Measurements from ENCODE around the gene VIL1.

VIL1 gene

GRCh38 chr2:218427741-218428140, 8.8 kb downstream of the VIL1 start:
- Histone ChIP-seq H3K4me1 (ENCODE audit: control insufficient read depth in 2 of 2, insufficient read depth in 2 of 2, low read length in 2 of 2) (no peaks in the 10 kb centered on the region), H3K4me3 (ENCODE audit: low read length in 2 of 2) (no peak overlapping the region), H3K9ac (ENCODE audit: low read depth in 1 of 2, low read length in 2 of 2) (no peak overlapping the region), H3K27ac (ENCODE audit: low read depth in 2 of 2, low read length in 2 of 2) (no peak overlapping the region), H3K9me3 (ENCODE audit: control insufficient read depth in 2 of 2, low read length in 2 of 2) (no peaks in the 10 kb centered on the region), H3K36me3 (ENCODE audit: control insufficient read depth in 2 of 2, insufficient read depth in 2 of 2, low read length in 2 of 2) (peaks cover 43 to 60% of the 10 kb centered on the region in 2 donors), H3K27me3 (ENCODE audit: control insufficient read depth in 2 of 2, insufficient read depth in 2 of 2, low read length in 2 of 2) (no peaks in the 10 kb centered on the region)

GRCh38 chr2:218428846-218429558, 10.1 kb downstream of the VIL1 start:
- H3K4me1 ChIP-seq (ENCODE audit: control insufficient read depth in 2 of 2, insufficient read depth in 2 of 2, low read length in 2 of 2): no peaks in the 10 kb centered on the region
- no peaks in the 10 kb centered on the region for H3K9me3 ChIP-seq (ENCODE audit: control insufficient read depth in 2 of 2, low read length in 2 of 2)
- no peak overlapping the region for H3K9ac ChIP-seq (ENCODE audit: low read depth in 1 of 2, low read length in 2 of 2)
- no peak overlapping the region for H3K4me3 ChIP-seq (ENCODE audit: low read length in 2 of 2)
- H3K36me3 ChIP-seq (ENCODE audit: control insufficient read depth in 2 of 2, insufficient read depth in 2 of 2, low read length in 2 of 2): peaks cover 46 to 61% of the 10 kb centered on the region in 2 donors
- H3K27me3 ChIP-seq (ENCODE audit: control insufficient read depth in 2 of 2, insufficient read depth in 2 of 2, low read length in 2 of 2): no peaks in the 10 kb centered on the region
- no peak overlapping the region for H3K27ac ChIP-seq (ENCODE audit: low read depth in 2 of 2, low read length in 2 of 2)

- H3K36me3 ChIP-seq (ENCODE audit: control insufficient read depth in 2 of 2, insufficient read depth in 2 of 2, low read length in 2 of 2): peaks cover 50 to 62% of the 10 kb centered on the region in 2 donors
Observed at GRCh38 chr2:218429911-218430692, 11.2 kb downstream of the VIL1 start.

GRCh38 chr2:218430721-218431120, 11.8 kb downstream of the VIL1 start:
- Histone ChIP-seq H3K27me3 (ENCODE audit: control insufficient read depth in 2 of 2, insufficient read depth in 2 of 2, low read length in 2 of 2) (no peaks in the 10 kb centered on the region), H3K27ac (ENCODE audit: low read depth in 2 of 2, low read length in 2 of 2) (no peak overlapping the region), H3K4me1 (ENCODE audit: control insufficient read depth in 2 of 2, insufficient read depth in 2 of 2, low read length in 2 of 2) (no peaks in the 10 kb centered on the region), H3K9me3 (ENCODE audit: control insufficient read depth in 2 of 2, low read length in 2 of 2) (no peaks in the 10 kb centered on the region), H3K36me3 (ENCODE audit: control insufficient read depth in 2 of 2, insufficient read depth in 2 of 2, low read length in 2 of 2) (peaks cover 48 to 61% of the 10 kb centered on the region in 2 donors), H3K9ac (ENCODE audit: low read depth in 1 of 2, low read length in 2 of 2) (no peak overlapping the region), H3K4me3 (ENCODE audit: low read length in 2 of 2) (no peak overlapping the region)

More at GRCh38 chr2:218429911-218430692, 11.2 kb downstream of the VIL1 start:
- Histone ChIP-seq H3K27me3 (ENCODE audit: control insufficient read depth in 2 of 2, insufficient read depth in 2 of 2, low read length in 2 of 2) (no peaks in the 10 kb centered on the region), H3K4me3 (ENCODE audit: low read length in 2 of 2) (no peak overlapping the region), H3K9me3 (ENCODE audit: control insufficient read depth in 2 of 2, low read length in 2 of 2) (no peaks in the 10 kb centered on the region), H3K27ac (ENCODE audit: low read depth in 2 of 2, low read length in 2 of 2) (no peak overlapping the region), H3K9ac (ENCODE audit: low read depth in 1 of 2, low read length in 2 of 2) (no peak overlapping the region), H3K4me1 (ENCODE audit: control insufficient read depth in 2 of 2, insufficient read depth in 2 of 2, low read length in 2 of 2) (no peaks in the 10 kb centered on the region)

DNA sequence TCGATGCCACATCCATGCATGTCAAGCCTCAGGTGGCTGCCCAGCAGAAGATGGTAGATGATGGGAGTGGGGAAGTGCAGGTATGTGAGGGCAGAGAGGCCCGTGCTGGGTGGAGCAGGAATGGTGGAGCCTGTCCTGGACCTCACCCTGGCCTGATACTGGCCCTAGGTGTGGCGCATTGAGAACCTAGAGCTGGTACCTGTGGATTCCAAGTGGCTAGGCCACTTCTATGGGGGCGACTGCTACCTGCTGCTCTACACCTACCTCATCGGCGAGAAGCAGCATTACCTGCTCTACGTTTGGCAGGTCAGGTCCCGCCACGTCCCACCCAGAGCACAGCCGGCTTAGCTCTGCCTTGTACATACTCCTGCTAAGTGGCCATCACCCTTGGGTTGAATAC, 13.0 kb downstream of the VIL1 start:
- no peaks in the 10 kb centered on the region for H3K9me3 ChIP-seq (ENCODE audit: control insufficient read depth in 2 of 2, low read length in 2 of 2)

GRCh38 chr2:218432676-218433365, 13.9 kb downstream of the VIL1 start:
- Histone ChIP-seq H3K27me3 (ENCODE audit: control insufficient read depth in 2 of 2, insufficient read depth in 2 of 2, low read length in 2 of 2) (no peaks in the 10 kb centered on the region), H3K36me3 (ENCODE audit: control insufficient read depth in 2 of 2, insufficient read depth in 2 of 2, low read length in 2 of 2) (peaks cover 58 to 71% of the 10 kb centered on the region in 2 donors), H3K9ac (ENCODE audit: low read depth in 1 of 2, low read length in 2 of 2) (no peak overlapping the region), H3K9me3 (ENCODE audit: control insufficient read depth in 2 of 2, low read length in 2 of 2) (no peaks in the 10 kb centered on the region), H3K4me1 (ENCODE audit: control insufficient read depth in 2 of 2, insufficient read depth in 2 of 2, low read length in 2 of 2) (no peaks in the 10 kb centered on the region), H3K27ac (ENCODE audit: low read depth in 2 of 2, low read length in 2 of 2) (no peak overlapping the region), H3K4me3 (ENCODE audit: low read length in 2 of 2) (no peak overlapping the region)

More for the DNA sequence above, 13.0 kb downstream of the VIL1 start:
- Histone ChIP-seq H3K4me3 (ENCODE audit: low read length in 2 of 2) (no peak overlapping the region), H3K27me3 (ENCODE audit: control insufficient read depth in 2 of 2, insufficient read depth in 2 of 2, low read length in 2 of 2) (no peaks in the 10 kb centered on the region), H3K36me3 (ENCODE audit: control insufficient read depth in 2 of 2, insufficient read depth in 2 of 2, low read length in 2 of 2) (peaks cover 56 to 70% of the 10 kb centered on the region in 2 donors), H3K4me1 (ENCODE audit: control insufficient read depth in 2 of 2, insufficient read depth in 2 of 2, low read length in 2 of 2) (no peaks in the 10 kb centered on the region), H3K27ac (ENCODE audit: low read depth in 2 of 2, low read length in 2 of 2) (no peak overlapping the region), H3K9ac (ENCODE audit: low read depth in 1 of 2, low read length in 2 of 2) (no peak overlapping the region)

- no peak overlapping the region for H3K4me3 ChIP-seq (ENCODE audit: low read length in 2 of 2)
- no peaks in the 10 kb centered on the region for H3K27me3 ChIP-seq (ENCODE audit: control insufficient read depth in 2 of 2, insufficient read depth in 2 of 2, low read length in 2 of 2)
- H3K9ac ChIP-seq (ENCODE audit: low read depth in 1 of 2, low read length in 2 of 2): no peak overlapping the region
- H3K4me1 ChIP-seq (ENCODE audit: control insufficient read depth in 2 of 2, insufficient read depth in 2 of 2, low read length in 2 of 2): no peaks in the 10 kb centered on the region
- H3K27ac ChIP-seq (ENCODE audit: low read depth in 2 of 2, low read length in 2 of 2): no peak overlapping the region
- peaks cover 55 to 70% of the 10 kb centered on the region in 2 donors for H3K36me3 ChIP-seq (ENCODE audit: control insufficient read depth in 2 of 2, insufficient read depth in 2 of 2, low read length in 2 of 2)
- no peaks in the 10 kb centered on the region for H3K9me3 ChIP-seq (ENCODE audit: control insufficient read depth in 2 of 2, low read length in 2 of 2)
Observed at GRCh38 chr2:218434456-218434855, 15.5 kb downstream of the VIL1 start.

DNA sequence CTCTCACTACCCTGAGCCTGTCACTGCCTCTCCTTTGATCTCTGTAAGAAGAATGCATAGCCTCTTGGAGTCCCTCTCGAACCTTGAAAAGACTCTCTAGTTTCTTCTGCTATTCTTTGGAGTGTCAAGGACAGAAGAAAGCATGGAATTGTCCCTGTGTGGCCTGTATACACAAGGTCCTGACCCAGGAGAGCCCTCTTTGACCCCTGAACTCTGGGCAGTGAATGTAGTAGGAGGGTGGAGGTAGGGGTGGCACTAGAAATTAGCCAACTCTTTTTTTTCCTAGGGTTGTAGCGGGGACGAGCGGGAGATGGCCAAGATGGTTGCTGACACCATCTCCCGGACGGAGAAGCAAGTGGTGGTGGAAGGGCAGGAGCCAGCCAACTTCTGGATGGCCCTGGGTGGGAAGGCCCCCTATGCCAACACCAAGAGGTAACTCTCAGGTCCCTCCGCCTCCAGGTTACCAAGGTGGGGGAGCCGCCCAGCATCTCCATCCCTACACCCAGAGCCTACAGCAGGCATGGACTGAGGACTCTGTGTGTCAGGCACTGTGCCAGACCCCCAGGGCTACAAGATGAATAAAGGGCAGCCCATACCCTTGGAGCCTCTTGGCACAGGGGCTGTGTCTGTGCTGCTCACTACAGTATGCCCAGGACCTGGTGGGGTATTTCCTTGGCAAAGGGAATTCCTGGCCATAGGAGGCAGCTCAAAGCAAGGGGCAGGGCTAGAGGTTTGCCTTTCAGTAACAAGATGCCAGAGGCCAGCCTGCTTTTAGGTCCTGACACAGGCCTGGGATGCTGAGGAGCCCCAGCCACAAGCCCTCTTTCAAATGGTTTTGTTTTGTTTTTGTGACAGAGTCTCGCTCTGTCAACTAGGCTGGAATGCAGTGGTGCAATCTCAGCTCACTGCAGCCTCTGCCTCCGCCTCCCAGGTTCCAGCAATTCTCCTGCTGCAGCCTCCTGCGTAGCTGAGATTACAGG, 16.4 kb downstream of the VIL1 start:
- H3K4me3 ChIP-seq (ENCODE audit: low read length in 2 of 2): no peak overlapping the region
- H3K4me1 ChIP-seq (ENCODE audit: control insufficient read depth in 2 of 2, insufficient read depth in 2 of 2, low read length in 2 of 2): no peaks in the 10 kb centered on the region
- H3K9me3 ChIP-seq (ENCODE audit: control insufficient read depth in 2 of 2, low read length in 2 of 2): no peaks in the 10 kb centered on the region
- H3K9ac ChIP-seq (ENCODE audit: low read depth in 1 of 2, low read length in 2 of 2): no peak overlapping the region
- peaks cover 50 to 67% of the 10 kb centered on the region in 2 donors for H3K36me3 ChIP-seq (ENCODE audit: control insufficient read depth in 2 of 2, insufficient read depth in 2 of 2, low read length in 2 of 2)
- H3K27ac ChIP-seq (ENCODE audit: low read depth in 2 of 2, low read length in 2 of 2): no peak overlapping the region
- no peaks in the 10 kb centered on the region for H3K27me3 ChIP-seq (ENCODE audit: control insufficient read depth in 2 of 2, insufficient read depth in 2 of 2, low read length in 2 of 2)

- Histone ChIP-seq H3K9ac (ENCODE audit: low read depth in 1 of 2, low read length in 2 of 2) (no peak overlapping the region), H3K36me3 (ENCODE audit: control insufficient read depth in 2 of 2, insufficient read depth in 2 of 2, low read length in 2 of 2) (peaks cover 42 to 60% of the 10 kb centered on the region in 2 donors), H3K4me1 (ENCODE audit: control insufficient read depth in 2 of 2, insufficient read depth in 2 of 2, low read length in 2 of 2) (no peaks in the 10 kb centered on the region)
Observed at GRCh38 chr2:218436992-218437391, 18.1 kb downstream of the VIL1 start.

More at GRCh38 chr2:218436992-218437391, 18.1 kb downstream of the VIL1 start:
- no peak overlapping the region for H3K27ac ChIP-seq (ENCODE audit: low read depth in 2 of 2, low read length in 2 of 2)
- no peaks in the 10 kb centered on the region for H3K27me3 ChIP-seq (ENCODE audit: control insufficient read depth in 2 of 2, insufficient read depth in 2 of 2, low read length in 2 of 2)
- no peaks in the 10 kb centered on the region for H3K9me3 ChIP-seq (ENCODE audit: control insufficient read depth in 2 of 2, low read length in 2 of 2)
- H3K4me3 ChIP-seq (ENCODE audit: low read length in 2 of 2): no peak overlapping the region
